WTC11 (cell line): ENCODE results near the gene CELSR3. TPM values are rescaled to one million over a fixed set of nuclear protein-coding genes. Genes with fewer than 3 reads are reported as not detected.

Experiments
- ATAC-seq: fragments of 200-7000 bp; cut with Tn5 transposase; 2 replicates; pipeline ENCODE4 v1.10.0; 2021; ENCODE audit warnings: mild to moderate bottlenecking, moderate library complexity
- CTCF ChIA-PET: fragments of 300-600 bp; sonication (Branson Sonifier 250); formaldehyde crosslinking; loops from one replicate; lab custom pipeline; 2021; ENCODE audit warnings: antibody characterized with exemption; lab: Charles Lee
- POLR2A ChIA-PET: fragments of 350-600 bp; sonication (Branson Sonifier 250); formaldehyde crosslinking; loops from one replicate; lab custom pipeline; 2021; ENCODE audit warnings: antibody characterized with exemption; lab: Charles Lee
- DNase-seq: peaks from one replicate; pipeline ENCODE4 v3.0.0; 2021; ENCODE audit warnings: low spot score
- H3K27ac Mint-ChIP-seq: 2 replicates; pipeline ENCODE4 v1.8.0; 2021; ENCODE audit warnings: mixed read lengths
- H3K27me3 Mint-ChIP-seq: 2 replicates; pipeline ENCODE4 v1.8.0; 2021; ENCODE audit warnings: low read depth, mild to moderate bottlenecking, moderate library complexity, mixed read lengths
- H3K36me3 Mint-ChIP-seq: 2 replicates; pipeline ENCODE4 v1.8.0; 2021; ENCODE audit warnings: mixed read lengths
- H3K4me1 Mint-ChIP-seq: 2 replicates; pipeline ENCODE4 v1.8.0; 2022; ENCODE audit warnings: mixed read lengths
- H3K4me3 Mint-ChIP-seq: 2 replicates; pipeline ENCODE4 v1.8.0; 2021; ENCODE audit warnings: mild to moderate bottlenecking, moderate library complexity, mixed read lengths
- H3K9me3 Mint-ChIP-seq: 2 replicates; pipeline ENCODE4 v1.8.0; 2021; ENCODE audit warnings: mixed read lengths
- ATF6 ChIP-seq: sonication (generic); formaldehyde crosslinking; IDR thresholded peaks from 2 replicates; pipeline ENCODE4 v1.8.1; 2023; ENCODE audit warnings: mild to moderate bottlenecking, missing genetic modification reagents
- CBFB ChIP-seq: sonication (generic); formaldehyde crosslinking; IDR thresholded peaks from 2 replicates; pipeline ENCODE4 v1.8.1; 2022; ENCODE audit warnings: mild to moderate bottlenecking, low read depth, missing genetic modification reagents
- E2F4 ChIP-seq: sonication (generic); formaldehyde crosslinking; IDR thresholded peaks from 2 replicates; pipeline ENCODE4 v1.8.1; 2022; ENCODE audit warnings: low read depth, mild to moderate bottlenecking, moderate library complexity, missing genetic modification reagents, borderline replicate concordance
- ELF4 ChIP-seq: sonication (generic); formaldehyde crosslinking; IDR thresholded peaks from 2 replicates; pipeline ENCODE4 v1.8.1; 2022; ENCODE audit warnings: low read depth, mild to moderate bottlenecking, moderate library complexity, missing genetic modification reagents
- FOXK1 ChIP-seq: sonication (generic); formaldehyde crosslinking; IDR thresholded peaks from 2 replicates; pipeline ENCODE4 v1.8.0; 2022; ENCODE audit warnings: mild to moderate bottlenecking, moderate library complexity, missing genetic modification reagents
- FOXP1 ChIP-seq: sonication (generic); formaldehyde crosslinking; IDR thresholded peaks from 2 replicates; pipeline ENCODE4 v1.8.0; 2022; ENCODE audit warnings: missing genetic modification reagents, mild to moderate bottlenecking, moderate library complexity, borderline replicate concordance
- FOXP4 ChIP-seq: sonication (generic); formaldehyde crosslinking; IDR thresholded peaks from 2 replicates; pipeline ENCODE4 v1.8.0; 2022; ENCODE audit warnings: mild to moderate bottlenecking, missing genetic modification reagents
- GTF2I ChIP-seq: fragments of 250-450 bp; sonication (Bioruptor Pico); conservative IDR thresholded peaks from 2 replicates; pipeline ENCODE4 v1.4.0; 2021; ENCODE audit warnings: mild to moderate bottlenecking
- MYBL2 ChIP-seq: sonication (generic); formaldehyde crosslinking; IDR thresholded peaks from 2 replicates; pipeline ENCODE4 v1.8.1; 2023; ENCODE audit warnings: mild to moderate bottlenecking, moderate library complexity, missing genetic modification reagents
- NFATC4 ChIP-seq: fragments of 250-450 bp; sonication (Bioruptor Pico); IDR thresholded peaks from 2 replicates; pipeline ENCODE4 v1.9.0; 2021; ENCODE audit warnings: mild to moderate bottlenecking
- NFE2L1 ChIP-seq: sonication (generic); formaldehyde crosslinking; IDR thresholded peaks from 2 replicates; pipeline ENCODE4 v1.8.1; 2023; ENCODE audit warnings: missing genetic modification reagents
- NFYB ChIP-seq: sonication (generic); formaldehyde crosslinking; conservative IDR thresholded peaks from 2 replicates; pipeline ENCODE4 v1.8.0; 2022; ENCODE audit warnings: low read depth, missing genetic modification reagents
- OVOL2 ChIP-seq: fragments of 250-450 bp; sonication (Bioruptor Pico); IDR thresholded peaks from 2 replicates; pipeline ENCODE4 v1.9.0; 2021; ENCODE audit warnings: mild to moderate bottlenecking, borderline replicate concordance
- PRDM15 ChIP-seq: sonication (generic); formaldehyde crosslinking; IDR thresholded peaks from 2 replicates; pipeline ENCODE4 v1.8.0; 2022; ENCODE audit warnings: missing genetic modification reagents
- STAT6 ChIP-seq: sonication (generic); formaldehyde crosslinking; conservative IDR thresholded peaks from 2 replicates; pipeline ENCODE4 v1.8.1; 2023; ENCODE audit warnings: mild to moderate bottlenecking, low read depth, missing genetic modification reagents, moderate library complexity
- TEAD1 ChIP-seq: sonication (generic); formaldehyde crosslinking; IDR thresholded peaks from 2 replicates; pipeline ENCODE4 v1.8.0; 2022; ENCODE audit warnings: mild to moderate bottlenecking, missing genetic modification reagents
- TP53 ChIP-seq: sonication (generic); formaldehyde crosslinking; IDR thresholded peaks from 2 replicates; pipeline ENCODE4 v1.8.1; 2023; ENCODE audit warnings: mild to moderate bottlenecking, missing genetic modification reagents
- ZMAT4 ChIP-seq: fragments of 250-450 bp; sonication (Bioruptor Pico); IDR thresholded peaks from 2 replicates; pipeline ENCODE4 v1.9.0; 2021; ENCODE audit warnings: mild to moderate bottlenecking
- ZNF138 ChIP-seq: sonication (generic); formaldehyde crosslinking; conservative IDR thresholded peaks from 2 replicates; pipeline ENCODE4 v1.8.1; 2022; ENCODE audit warnings: mild to moderate bottlenecking, moderate library complexity, missing genetic modification reagents
- ZNF396 ChIP-seq: fragments of 250-450 bp; sonication (Bioruptor Pico); IDR thresholded peaks from 2 replicates; pipeline ENCODE4 v1.8.0; 2021; ENCODE audit warnings: mild to moderate bottlenecking, moderate library complexity, borderline replicate concordance
- ZNF423 ChIP-seq: fragments of 250-450 bp; sonication (Bioruptor Pico); IDR thresholded peaks from 2 replicates; pipeline ENCODE4 v2.1.2; 2022; ENCODE audit warnings: mild to moderate bottlenecking, moderate library complexity
- ZNF425 ChIP-seq: fragments of 250-450 bp; sonication (Bioruptor Pico); conservative IDR thresholded peaks from 2 replicates; pipeline ENCODE4 v1.9.0; 2021; ENCODE audit warnings: mild to moderate bottlenecking
- total RNA-seq: library from RNA; stranded (reverse); gene quantifications from 3 replicates; pipeline ENCODE4 v1.2.3, GENCODE V29; 2021

Gene CELSR3
- total RNA-seq, 1 experiment from 2014 or later: 27.9 TPM

GRCh38 chr3:48634661-48635221 lies 27.9 kb downstream of the CELSR3 start:
- peaks cover 28% of the 10 kb centered on the region for H3K36me3 Mint-ChIP-seq
- peak; percentile 29 for ATAC-seq
- peaks cover 32% of the 10 kb centered on the region for H3K4me1 Mint-ChIP-seq
- CTCF ChIA-PET: interaction anchor here (0.8 to 3.6 kb wide), 36 partner anchors 10 to 440 kb away, joined by 3 to 51 read pairs (median 8); partner anchors contain the start of genes ATRIP, CCDC51, CELSR3 and COL7A1
- peak overlapping the region; percentile 84 for H3K4me3 Mint-ChIP-seq
- POLR2A ChIA-PET: interaction anchor here (0.6 to 2.7 kb wide), 10 partner anchors 10 to 160 kb away, joined by 3 to 41 read pairs (median 5); partner anchors contain the start of genes CELSR3, IP6K2 and UQCRC1
- H3K9me3 Mint-ChIP-seq: no peaks in the 10 kb centered on the region
- H3K27me3 Mint-ChIP-seq: no peaks in the 10 kb centered on the region
- peak; percentile 72 for DNase-seq
- peak overlapping the region; percentile 36; the same call in 1 of the 2 replicates for H3K27ac Mint-ChIP-seq
- TF ChIP-seq TEAD1 (CRISPR knock-in tag) (no peak), FOXP4 (CRISPR knock-in tag) (no peak; the same call in 1 of the 2 replicates), ZMAT4 (CRISPR knock-in tag) (no peak), ATF6 (no peak), ZNF396 (CRISPR knock-in tag) (no peak), E2F4 (CRISPR knock-in tag) (0 out of 2 replicates have a peak, but pooled peaks have one; percentile 10), FOXP1 (CRISPR knock-in tag) (peak; percentile 16; the same call in 1 of the 2 replicates), MYBL2 (CRISPR knock-in tag) (peak; percentile 52; the same call in 1 of the 2 replicates), PRDM15 (peak; percentile 89), ZNF423 (no peak), NFE2L1 (CRISPR knock-in tag) (0 out of 2 replicates have a peak, but pooled peaks have one; percentile 29), ZNF138 (0 out of 2 replicates have a peak, but pooled peaks have one; percentile 65), FOXK1 (CRISPR knock-in tag) (peak; percentile 51; the same call in 1 of the 2 replicates), ELF4 (CRISPR knock-in tag) (peak; percentile 49; the same call in 1 of the 2 replicates), ZNF425 (no peak), CBFB (peak; percentile 48; the same call in 1 of the 2 replicates), NFYB (CRISPR knock-in tag) (no peak), TP53 (CRISPR knock-in tag) (peak; percentile 45; the same call in 1 of the 2 replicates), NFATC4 (no peak), STAT6 (CRISPR knock-in tag) (0 out of 2 replicates have a peak, but pooled peaks have one; percentile 28), GTF2I (CRISPR knock-in tag) (0 out of 2 replicates have a peak, but pooled peaks have one; percentile 22), OVOL2 (CRISPR knock-in tag) (no peak)
